BJ (cell line): ENCODE results near the gene LRTM2. TPM values are rescaled to one million over a fixed set of nuclear protein-coding genes. Genes with fewer than 3 reads are reported as not detected.

Experiments used
- CTCF ChIA-PET: fragments of 350-600 bp; formaldehyde crosslinking; extraction: SDS; loops from one replicate; lab custom pipeline; 2021; ENCODE audit warnings: antibody characterized with exemption, inconsistent platforms; lab: Yijun Ruan, JAX
- POLR2A ChIA-PET: fragments of 300-600 bp; sonication (Branson Sonifier 250); formaldehyde crosslinking; extraction: SDS; loops from one replicate; lab custom pipeline; 2021; ENCODE audit warnings: antibody characterized with exemption; lab: Charles Lee
- DNase-seq: peaks from one replicate; pipeline ENCODE4 v3.0.0-alpha.2; 2011; ENCODE audit warnings: low read depth
- H3K27me3 ChIP-seq: 2 replicates; pipeline ENCODE4 v1.6.0; 2011; ENCODE audit warnings: low read length; ENCODE audit not compliant: control insufficient read depth, insufficient read depth
- H3K36me3 ChIP-seq: 2 replicates; pipeline ENCODE4 v1.5.1; 2011; ENCODE audit warnings: low read length; ENCODE audit not compliant: control insufficient read depth, insufficient read depth
- H3K4me3 ChIP-seq: 2 replicates; pipeline ENCODE4 v1.5.1; 2011; ENCODE audit warnings: low read depth, mild to moderate bottlenecking, control low read depth, low read length
- CTCF ChIP-seq: IDR thresholded peaks from 2 replicates; pipeline ENCODE4 v1.5.1; 2011; ENCODE audit warnings: low read depth, mild to moderate bottlenecking, control low read depth, inconsistent platforms, low read length, moderate library complexity; ENCODE audit not compliant: insufficient read depth
- polyA plus RNA-seq: library from polyadenylated mRNA; depleted of rRNA; stranded (reverse); fragments of >200 nt; gene quantifications from 2 replicates; pipeline ENCODE4 v1.2.3, GENCODE V29; 2011

The LRTM2 gene
- polyA plus RNA-seq, 1 experiment, result not detected

- DNase-seq, result no peak
- ChIA-PET CTCF (no interaction called here), POLR2A (no interaction called here)
- TF ChIP-seq CTCF, result no peak
- Histone ChIP-seq H3K4me3 (no peak overlapping the region), H3K36me3 (no peaks in the 10 kb centered on the region), H3K27me3 (peaks cover 20% of the 10 kb centered on the region)
These were observed 50.9 kb downstream of the LRTM2 start for GRCh38 chr12:1870998-1871917.

- no peak overlapping the region for H3K4me3 ChIP-seq
- DNase-seq, result no peak
- no peak for TF ChIP-seq CTCF
- peaks cover 20% of the 10 kb centered on the region for H3K27me3 ChIP-seq
- no peaks in the 10 kb centered on the region for H3K36me3 ChIP-seq
- ChIA-PET POLR2A (no interaction called here), CTCF (no interaction called here)
These were observed 51.6 kb downstream of the LRTM2 start for GRCh38 chr12:1872001-1872400.

GRCh38 chr12:1872448-1872847, 52.1 kb downstream of the LRTM2 start:
- H3K4me3 ChIP-seq, result no peak overlapping the region
- CTCF ChIA-PET, result no interaction called here
- no peak for TF ChIP-seq CTCF
- no peak for DNase-seq
- peaks cover 20% of the 10 kb centered on the region for H3K27me3 ChIP-seq
- H3K36me3 ChIP-seq, result no peaks in the 10 kb centered on the region
- POLR2A ChIA-PET, result no interaction called here

GRCh38 chr12:1873531-1874510, 53.5 kb downstream of the LRTM2 start:
- TF ChIP-seq CTCF, result no peak
- H3K27me3 ChIP-seq, result peaks cover 22% of the 10 kb centered on the region
- no peak for DNase-seq
- H3K4me3 ChIP-seq, result no peak overlapping the region
- no peaks in the 10 kb centered on the region for H3K36me3 ChIP-seq
- CTCF ChIA-PET, result interaction anchor here (0.9 kb wide), 1 partner anchor 11 kb away, joined by 6 read pairs; no protein-coding TSS in a partner anchor
- POLR2A ChIA-PET, result no interaction called here

GRCh38 chr12:1875608-1876007, 55.2 kb downstream of the LRTM2 start:
- H3K4me3 ChIP-seq, result no peak overlapping the region
- POLR2A ChIA-PET, result no interaction called here
- H3K27me3 ChIP-seq, result peaks cover 19% of the 10 kb centered on the region
- no peak for DNase-seq
- TF ChIP-seq CTCF, result no peak
- H3K36me3 ChIP-seq, result no peaks in the 10 kb centered on the region
- CTCF ChIA-PET, result no interaction called here
